KG1 (cell line): Measurements from ENCODE around the gene EYS.
"Not testable (repeated sequence)": the region's sequence is repeated elsewhere in the genome, so short reads cannot be mapped to it uniquely, and the experiment has no call there.

Source experiments
- DNase-seq: peaks from one replicate; lab custom pipeline; 2025; lab: John Stamatoyannopoulos, UW

Gene EYS

GRCh38 chr6:65088575-65088974 is 618.5 kb downstream of the EYS start:
- DNase-seq: no peak

DNA sequence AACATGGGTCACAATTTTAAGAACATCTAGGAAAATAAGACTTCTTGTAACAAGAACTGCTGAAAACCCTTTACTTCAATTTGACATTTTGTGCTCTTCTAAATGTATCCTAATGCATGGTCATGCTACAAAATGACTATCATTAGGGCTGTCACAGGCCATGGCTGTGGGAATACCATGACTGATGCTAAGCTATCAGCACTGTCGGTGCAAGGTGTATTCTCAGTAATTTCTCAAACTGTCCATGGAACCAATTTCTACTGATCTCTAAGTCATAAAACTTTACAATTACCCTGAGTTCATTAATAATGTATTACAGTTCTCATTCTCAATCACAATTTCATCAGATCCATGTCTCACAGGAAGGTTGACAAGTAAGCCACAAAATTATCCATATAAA is 625.3 kb downstream of the EYS start:
- DNase-seq: no peak

GRCh38 chr6:65075705-65076230 is 631.3 kb downstream of the EYS start:
- DNase-seq: peak; percentile 9

DNA sequence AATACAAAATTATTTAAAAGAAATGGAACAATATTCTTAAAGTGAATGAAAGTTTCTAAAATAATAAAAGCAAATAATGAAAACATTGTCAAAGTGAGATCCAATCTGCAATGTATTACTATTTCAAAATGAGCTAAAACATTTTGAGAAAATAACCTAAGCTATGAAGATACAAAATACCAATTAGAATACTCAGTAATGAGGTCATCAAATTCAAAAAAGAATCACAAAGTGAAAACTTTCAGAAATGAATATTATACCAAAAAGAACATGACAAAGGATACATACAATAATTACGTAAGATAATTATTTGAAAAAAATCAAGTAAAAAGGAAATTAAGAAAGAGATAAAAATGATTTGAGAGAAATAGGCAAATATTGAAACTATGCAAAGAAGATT is 634.5 kb downstream of the EYS start:
- no peak for DNase-seq

DNA sequence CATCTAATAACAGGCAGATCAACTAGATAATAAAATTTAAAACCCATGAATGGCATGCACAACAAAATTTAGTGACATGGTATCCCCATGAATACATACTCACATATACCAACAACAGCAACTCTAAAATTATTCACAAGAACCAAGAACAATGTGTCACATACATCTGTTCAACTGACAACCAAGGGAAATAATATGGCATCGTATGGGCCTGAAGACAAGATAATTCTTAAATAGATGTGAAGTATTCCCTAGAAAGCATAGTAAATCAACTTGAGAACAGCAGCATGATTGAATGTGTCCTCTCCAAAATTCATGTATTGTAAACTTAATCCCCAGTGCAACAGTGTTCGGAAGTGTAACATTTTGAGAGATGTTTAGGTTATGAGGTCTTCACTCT is 635.5 kb downstream of the EYS start:
- no peak for DNase-seq

DNA sequence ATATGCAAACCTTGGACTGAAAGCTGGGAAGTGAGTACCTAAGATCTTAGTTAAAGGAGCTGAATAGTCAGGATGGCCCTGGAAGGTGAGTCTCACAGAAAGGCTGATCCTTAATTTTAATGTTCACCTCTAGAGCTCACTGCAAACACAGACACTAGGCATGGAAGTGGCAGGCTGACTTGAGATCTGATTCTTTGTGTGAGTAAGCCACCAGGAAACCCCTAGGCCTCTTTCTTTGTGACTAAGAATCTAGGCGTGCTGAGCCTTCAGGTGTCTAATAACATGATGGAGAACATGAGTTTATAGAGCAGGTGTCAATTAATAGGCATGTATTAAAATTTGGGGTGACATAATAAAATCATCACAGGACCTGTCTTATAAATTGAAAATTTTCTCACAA is 642.2 kb downstream of the EYS start:
- no peak for DNase-seq

DNA sequence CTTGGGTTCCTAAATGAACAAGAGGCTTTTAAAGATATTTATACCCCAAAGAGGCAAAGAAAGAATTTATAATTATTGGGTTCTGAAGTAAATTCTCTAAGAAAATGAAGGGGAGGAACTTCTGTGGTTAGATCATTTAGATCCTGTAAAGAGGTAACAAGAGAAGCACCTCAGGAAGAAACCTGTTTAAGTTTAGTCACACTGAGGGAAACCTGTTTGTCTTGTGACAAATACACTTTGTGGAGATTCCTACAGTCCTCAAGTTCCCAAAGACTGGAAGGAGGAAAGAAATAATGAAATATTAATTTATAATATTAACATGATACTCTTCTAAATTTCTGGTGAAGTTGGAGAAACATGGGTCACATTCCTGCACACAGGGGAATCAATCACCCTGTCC is 647.5 kb downstream of the EYS start:
- DNase-seq: no peak

DNA sequence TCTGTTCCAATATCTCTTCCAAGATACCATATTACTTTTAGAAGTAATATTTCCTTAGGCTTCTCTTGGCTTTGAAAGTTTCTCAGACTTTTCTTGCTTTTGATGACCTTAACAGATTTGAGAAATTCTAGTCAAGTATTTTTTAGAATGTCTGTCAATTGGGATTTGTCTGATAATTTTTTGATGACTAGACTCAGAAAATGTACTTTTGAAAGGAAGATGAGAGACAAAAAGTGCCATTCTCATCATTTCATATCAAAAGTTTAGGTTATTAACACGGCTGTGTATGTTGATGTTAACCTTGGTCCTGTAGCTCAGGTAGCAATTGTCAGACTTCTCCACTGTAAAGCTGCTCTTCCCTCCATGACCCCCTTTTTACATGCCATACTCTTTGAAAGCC is 651.5 kb downstream of the EYS start:
- no peak for DNase-seq

GRCh38 chr6:65052626-65053025 is 654.4 kb downstream of the EYS start:
- DNase-seq: no peak

- no peak for DNase-seq
Measured at GRCh38 chr6:65045801-65046200, 661.2 kb downstream of the EYS start.

DNA sequence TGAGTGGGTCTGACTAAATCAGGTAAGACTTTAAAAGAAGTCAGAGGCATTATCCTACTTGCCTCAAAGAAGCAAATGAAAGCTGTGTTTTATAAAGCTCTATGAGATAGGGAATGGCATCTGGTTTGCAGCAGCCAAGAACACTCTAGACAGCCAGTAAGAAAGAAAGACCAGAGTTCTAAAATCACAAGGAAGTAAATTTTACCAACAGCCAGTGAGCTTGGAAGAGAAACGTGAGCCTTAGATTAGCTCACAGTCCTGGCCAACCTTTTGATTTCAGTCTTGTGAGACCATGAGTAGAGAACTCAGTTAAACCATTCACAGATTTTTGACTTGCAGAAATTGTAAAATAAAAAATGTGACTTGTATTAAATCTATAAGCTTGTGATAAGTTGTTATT is 693.0 kb downstream of the EYS start:
- no peak for DNase-seq

- DNase-seq: no peak
Measured at GRCh38 chr6:65006788-65007187, 700.2 kb downstream of the EYS start.

DNA sequence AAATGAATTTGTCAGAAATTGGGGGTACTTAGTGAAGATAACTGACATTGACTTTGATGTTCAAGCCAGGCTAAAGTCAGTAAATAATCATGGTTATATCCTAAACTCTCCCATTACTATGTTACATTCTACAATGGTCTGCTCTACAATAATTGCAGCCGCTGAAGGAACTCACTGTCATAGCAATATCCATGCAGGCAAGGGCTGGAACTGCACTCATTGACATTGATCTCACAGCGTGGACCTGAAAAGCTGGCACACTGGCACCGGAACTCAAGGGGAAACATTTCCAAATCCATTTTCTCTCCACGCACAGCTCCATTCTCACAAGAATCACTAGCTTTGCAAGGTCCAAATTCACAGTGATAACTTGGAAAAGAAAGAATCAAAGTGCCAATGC is 702.7 kb downstream of the EYS start:
- DNase-seq: no peak

- DNase-seq: not testable (repeated sequence)
Measured at GRCh38 chr6:65002882-65003281, 704.1 kb downstream of the EYS start.

GRCh38 chr6:65000815-65001214 is 706.2 kb downstream of the EYS start:
- DNase-seq: no peak

DNA sequence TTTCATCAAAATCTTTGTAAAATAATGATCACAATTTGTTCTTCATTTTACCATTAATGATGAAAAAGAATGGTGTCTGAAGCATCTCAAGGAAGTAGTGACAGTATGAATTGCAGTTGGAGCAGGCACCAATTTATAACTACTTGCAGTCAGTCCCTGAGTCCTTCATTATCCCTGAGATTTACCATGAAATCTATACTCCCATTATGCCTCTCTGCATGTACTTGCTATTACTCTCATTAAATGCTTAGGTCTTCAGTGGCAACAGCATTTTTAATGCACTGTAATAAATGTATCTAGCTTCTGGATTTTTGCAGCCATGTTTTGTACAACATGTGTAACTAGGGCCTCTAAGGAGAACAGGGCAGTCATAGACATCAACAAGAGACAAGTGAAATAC is 708.8 kb downstream of the EYS start:
- DNase-seq: no peak

GRCh38 chr6:64996301-64996700 is 710.7 kb downstream of the EYS start:
- no peak for DNase-seq

DNA sequence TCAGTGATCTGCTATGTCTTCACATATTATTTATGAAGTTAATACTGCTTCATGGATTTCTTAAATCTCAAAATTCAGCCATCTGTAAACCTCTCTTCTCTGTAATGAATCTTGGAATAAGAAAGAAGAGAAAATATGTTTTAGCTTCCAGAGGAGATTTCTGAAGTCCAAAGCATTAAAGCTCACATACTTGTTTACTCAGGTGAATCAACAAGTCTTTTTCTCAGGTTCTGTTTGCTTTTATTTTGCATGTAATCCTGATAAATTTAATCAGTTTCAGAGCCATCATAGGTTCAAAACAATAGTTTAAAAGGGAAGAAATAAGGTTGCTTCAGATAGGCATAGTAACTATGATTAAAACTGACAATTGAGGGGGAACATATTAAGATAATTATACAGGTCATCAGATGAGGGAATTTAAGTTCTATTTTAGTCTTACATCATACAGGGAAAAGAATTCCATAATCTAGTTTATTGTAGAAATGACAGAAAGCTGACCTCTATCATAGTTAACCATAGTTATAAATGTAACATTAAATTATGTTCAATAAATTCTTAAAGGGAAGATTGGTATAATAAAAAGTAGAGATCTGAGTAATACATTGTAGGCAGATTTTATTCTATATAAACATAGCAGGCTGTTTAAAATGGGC is 716.2 kb downstream of the EYS start:
- no peak for DNase-seq

GRCh38 chr6:64988148-64988547 is 718.9 kb downstream of the EYS start:
- no peak for DNase-seq

DNA sequence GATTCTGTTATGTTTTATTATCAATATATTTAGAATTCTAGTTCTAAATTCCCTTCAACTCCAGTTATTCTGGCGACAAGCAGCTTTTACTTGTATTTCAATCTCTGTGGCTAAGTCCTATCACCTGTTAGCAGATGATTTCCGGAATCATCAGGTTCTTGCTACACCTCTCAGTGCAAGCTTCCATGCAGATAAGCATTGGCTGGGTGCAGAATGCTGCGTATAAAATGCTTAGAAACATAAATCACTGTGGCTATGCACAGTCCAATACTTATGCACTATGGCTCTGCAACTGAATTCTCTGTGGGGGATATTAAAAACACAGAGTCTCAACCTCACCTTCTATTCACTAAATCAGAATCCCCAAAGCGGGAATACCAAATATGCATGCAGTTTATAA is 720.0 kb downstream of the EYS start:
- DNase-seq: no peak

- DNase-seq: no peak
Measured at GRCh38 chr6:64985726-64986125, 721.3 kb downstream of the EYS start.

GRCh38 chr6:64984948-64985347 is 722.1 kb downstream of the EYS start:
- no peak for DNase-seq

DNA sequence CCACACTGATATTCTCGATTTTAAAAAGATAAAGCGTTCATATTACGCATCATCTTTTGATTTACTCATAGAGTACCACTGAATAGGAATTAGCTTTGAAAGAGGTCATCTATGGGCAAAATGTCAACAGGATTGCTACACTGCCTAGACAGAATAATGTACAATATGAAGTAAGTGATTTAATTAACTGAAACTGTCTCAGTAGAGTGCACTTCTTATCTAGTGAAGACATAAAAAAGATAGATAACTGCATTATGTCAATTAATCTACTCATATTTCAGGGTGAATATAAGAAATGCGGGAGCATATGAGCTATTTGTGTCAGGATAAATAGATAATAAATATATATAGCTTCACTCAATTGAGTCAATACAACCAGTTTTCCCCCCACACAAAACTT is 723.9 kb downstream of the EYS start:
- DNase-seq: no peak

GRCh38 chr6:64973142-64973541 is 733.9 kb downstream of the EYS start:
- no peak for DNase-seq
